Activated T-cell treated with anti-CD3 and anti-CD28 coated beads, Interleukin-2, amount 50 U/mL, for 1 hour (primary cell): ENCODE measurements around the gene RERE.
"Not testable (repeated sequence)": the region's sequence is repeated elsewhere in the genome, so short reads cannot be mapped to it uniquely, and the experiment has no call there.

Experiments used
- DNase-seq: peaks from one replicate; pipeline ENCODE4 v3.0.0-alpha.2; 2020

The RERE gene

GRCh38 chr1:8631163-8631562 lies 186.3 kb downstream of the RERE start:
- DNase-seq = no peak

- no peak for DNase-seq
These were observed 188.0 kb downstream of the RERE start for GRCh38 chr1:8629241-8630091.

GRCh38 chr1:8628606-8629005 lies 188.8 kb downstream of the RERE start:
- DNase-seq = no peak

GRCh38 chr1:8627728-8628127 lies 189.7 kb downstream of the RERE start:
- DNase-seq = no peak

GRCh38 chr1:8625981-8626898 lies 191.2 kb downstream of the RERE start:
- no peak for DNase-seq

GRCh38 chr1:8625491-8625890 lies 191.9 kb downstream of the RERE start:
- no peak for DNase-seq

GRCh38 chr1:8623651-8624192 lies 193.7 kb downstream of the RERE start:
- DNase-seq = not testable (repeated sequence)

GRCh38 chr1:8621785-8622348 lies 195.6 kb downstream of the RERE start:
- not testable (repeated sequence) for DNase-seq

GRCh38 chr1:8621034-8621582 lies 196.3 kb downstream of the RERE start:
- not testable (repeated sequence) for DNase-seq

GRCh38 chr1:8619917-8620502 lies 197.4 kb downstream of the RERE start:
- DNase-seq = not testable (repeated sequence)

- not testable (repeated sequence) for DNase-seq
These were observed 198.0 kb downstream of the RERE start for GRCh38 chr1:8619419-8619818.

GRCh38 chr1:8616791-8617190 lies 200.6 kb downstream of the RERE start:
- DNase-seq = not testable (repeated sequence)

- not testable (repeated sequence) for DNase-seq
These were observed 205.6 kb downstream of the RERE start for GRCh38 chr1:8611634-8612515.

- no peak for DNase-seq
These were observed 209.5 kb downstream of the RERE start for GRCh38 chr1:8607906-8608305.

GRCh38 chr1:8604041-8604945 lies 213.1 kb downstream of the RERE start:
- DNase-seq = no peak

GRCh38 chr1:8603220-8603616 lies 214.2 kb downstream of the RERE start:
- no peak for DNase-seq

GRCh38 chr1:8602471-8603219 lies 214.8 kb downstream of the RERE start:
- DNase-seq = no peak

- DNase-seq = no peak
These were observed 217.1 kb downstream of the RERE start for GRCh38 chr1:8600336-8600735.

- DNase-seq = no peak
These were observed 217.7 kb downstream of the RERE start for GRCh38 chr1:8599646-8600212.
